HEK293T (cell line): ENCODE results near the gene PDZD8.

Experiments
- BHLHE40 ChIP-seq: fragments of 450-650 bp; IDR thresholded peaks from 2 replicates; pipeline ENCODE4 v1.6.1; 2016; ENCODE audit warnings: mild to moderate bottlenecking, moderate library complexity, borderline replicate concordance
- CTBP1 ChIP-seq: fragments of 450-650 bp; IDR thresholded peaks from 2 replicates; pipeline ENCODE4 v1.6.1; 2016; ENCODE audit warnings: borderline replicate concordance
- ELF4 ChIP-seq: fragments of 450-650 bp; IDR thresholded peaks from 2 replicates; pipeline ENCODE4 v1.6.1; 2017; ENCODE audit warnings: antibody characterized with exemption
- FOXK2 ChIP-seq: fragments of 450-650 bp; IDR thresholded peaks from 2 replicates; pipeline ENCODE4 v1.6.1; 2016; ENCODE audit warnings: mild to moderate bottlenecking
- FOXM1 ChIP-seq: fragments of 450-650 bp; IDR thresholded peaks from 2 replicates; pipeline ENCODE4 v1.6.1; 2017; ENCODE audit warnings: mild to moderate bottlenecking, borderline replicate concordance
- HDGF ChIP-seq: fragments of 450-650 bp; IDR thresholded peaks from 2 replicates; pipeline ENCODE4 v1.6.1; 2017; ENCODE audit warnings: antibody characterized with exemption, borderline replicate concordance
- SP1 ChIP-seq: fragments of 450-650 bp; IDR thresholded peaks from 2 replicates; pipeline ENCODE4 v1.6.1; 2017
- TARDBP ChIP-seq: fragments of 450-650 bp; IDR thresholded peaks from 2 replicates; pipeline ENCODE4 v1.6.1; 2016
- ZNF384 ChIP-seq: fragments of 450-650 bp; IDR thresholded peaks from 2 replicates; pipeline ENCODE4 v1.6.1; 2016

DNA sequence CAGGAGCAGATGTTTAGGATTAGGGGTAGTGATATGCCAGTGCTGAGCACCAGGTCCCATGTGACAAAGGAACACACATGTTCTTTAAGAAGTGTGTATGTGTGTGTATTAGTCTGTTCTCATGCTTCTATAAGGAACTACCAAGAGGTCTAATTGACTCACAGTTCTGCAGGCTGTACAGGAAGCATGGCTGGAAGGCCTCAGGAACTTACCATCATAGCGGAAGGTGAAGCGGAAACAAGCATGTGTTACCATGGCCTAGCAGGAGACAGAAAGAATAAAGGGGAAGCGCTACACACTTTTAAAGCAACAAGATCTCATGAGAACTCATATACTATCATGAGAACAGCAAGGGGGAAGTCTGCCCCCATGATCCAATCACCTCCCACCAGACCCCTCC is 22.8 kb upstream of the PDZD8 start:
- TF ChIP-seq FOXM1 (no peak), FOXK2 (no peak), ZNF384 (no peak), BHLHE40 (no peak), SP1 (no peak), TARDBP (no peak), CTBP1 (no peak), HDGF (no peak), ELF4 (no peak)
